GM18907 (cell line): ENCODE results near the gene PDZD7.
A peak's percentile ranks its signal among the peaks of the same experiment; 100 is the strongest.
"Not testable (repeated sequence)": the region's sequence is repeated elsewhere in the genome, so short reads cannot be mapped to it uniquely, and the experiment has no call there.

ENCODE experiments used
- ATAC-seq: cut with Tn5 transposase; IDR thresholded peaks from one replicate; pipeline ENCODE4 v1.9.1; 2021; ENCODE audit warnings: mild to moderate bottlenecking, moderate library complexity; ENCODE audit not compliant: unreplicated experiment

Gene PDZD7

GRCh38 chr10:100986623-100986951, 44.3 kb downstream of the PDZD7 start:
- peak; percentile 3 for ATAC-seq

DNA sequence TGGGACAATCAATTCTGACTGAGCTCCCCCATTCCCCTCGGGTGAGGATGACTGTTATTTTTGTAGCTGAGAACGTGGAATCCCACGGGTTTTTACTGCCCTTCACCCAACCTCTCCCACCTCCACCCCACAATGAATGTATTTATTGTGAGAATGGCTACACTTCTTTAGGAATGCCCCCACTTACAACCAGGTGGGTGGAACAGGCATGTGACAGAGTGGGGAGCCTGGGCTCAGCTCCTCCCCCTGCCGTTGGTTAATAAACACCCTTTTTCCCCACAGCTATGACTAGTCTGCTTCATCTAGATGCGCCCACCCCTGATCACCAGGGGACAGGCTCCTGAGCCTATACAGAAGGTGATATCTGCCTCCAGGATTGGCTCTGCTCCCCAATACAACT, 45.6 kb downstream of the PDZD7 start:
- ATAC-seq = no peak

GRCh38 chr10:100984672-100985177, 46.2 kb downstream of the PDZD7 start:
- ATAC-seq = no peak

DNA sequence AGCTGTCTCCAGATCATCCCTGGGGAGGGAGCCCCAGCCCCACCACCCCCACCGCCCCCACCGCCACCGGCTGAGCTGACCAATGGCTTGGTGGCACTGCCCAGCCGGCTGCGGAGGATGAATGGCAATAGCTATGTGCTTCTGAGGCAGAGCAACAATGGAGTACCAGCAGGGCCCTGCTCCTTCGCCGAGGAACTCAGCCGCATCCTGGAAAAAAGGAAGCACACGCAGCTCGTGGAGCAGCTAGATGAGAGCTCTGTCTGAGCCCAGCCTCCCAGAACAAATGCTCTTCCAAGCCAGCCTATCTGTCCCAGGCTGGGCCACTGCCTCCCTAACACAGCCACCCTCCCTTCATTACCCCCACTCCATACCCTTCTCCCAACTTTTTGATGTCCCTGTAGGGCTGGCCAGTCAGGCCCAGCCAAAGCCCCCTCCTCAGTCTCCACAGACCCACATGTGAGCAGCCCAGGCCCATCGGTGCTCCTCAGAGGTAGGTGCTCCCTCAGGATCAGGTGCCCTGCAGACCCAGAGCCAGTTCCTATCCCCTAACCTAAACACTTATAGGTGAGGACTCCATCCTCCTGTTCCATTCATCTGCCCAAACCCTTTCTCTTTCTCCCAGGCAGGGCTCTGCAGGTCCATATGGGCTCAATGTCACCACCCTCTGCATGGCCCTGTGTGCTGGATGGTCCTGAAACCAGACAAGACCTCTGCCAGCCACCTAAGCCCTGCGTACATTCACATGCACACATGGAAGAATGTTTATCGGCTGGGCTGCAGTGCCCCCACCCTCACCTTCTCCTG, 46.9 kb downstream of the PDZD7 start:
- ATAC-seq = no peak

- no peak for ATAC-seq
Measured at GRCh38 chr10:100982916-100983830, 47.8 kb downstream of the PDZD7 start.

- ATAC-seq = no peak
Measured at GRCh38 chr10:100981178-100981772, 49.7 kb downstream of the PDZD7 start.

DNA sequence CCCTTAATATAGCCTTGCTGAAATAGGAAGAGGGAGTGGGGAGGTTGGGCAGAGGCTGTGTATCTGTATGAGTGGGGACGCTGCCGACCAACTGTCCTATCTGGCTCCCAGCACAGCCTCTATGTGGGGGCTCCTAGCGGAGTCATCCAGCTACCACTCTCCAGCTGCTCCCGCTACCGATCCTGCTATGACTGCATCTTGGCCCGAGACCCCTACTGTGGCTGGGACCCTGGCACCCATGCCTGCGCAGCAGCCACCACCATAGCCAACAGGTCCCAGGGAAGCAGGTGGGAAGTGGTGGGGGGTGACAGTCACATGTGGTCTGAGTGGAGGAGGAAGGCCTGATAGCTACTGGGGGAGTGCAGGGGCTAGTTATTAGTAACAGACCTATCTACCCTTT, 50.2 kb downstream of the PDZD7 start:
- ATAC-seq = no peak

DNA sequence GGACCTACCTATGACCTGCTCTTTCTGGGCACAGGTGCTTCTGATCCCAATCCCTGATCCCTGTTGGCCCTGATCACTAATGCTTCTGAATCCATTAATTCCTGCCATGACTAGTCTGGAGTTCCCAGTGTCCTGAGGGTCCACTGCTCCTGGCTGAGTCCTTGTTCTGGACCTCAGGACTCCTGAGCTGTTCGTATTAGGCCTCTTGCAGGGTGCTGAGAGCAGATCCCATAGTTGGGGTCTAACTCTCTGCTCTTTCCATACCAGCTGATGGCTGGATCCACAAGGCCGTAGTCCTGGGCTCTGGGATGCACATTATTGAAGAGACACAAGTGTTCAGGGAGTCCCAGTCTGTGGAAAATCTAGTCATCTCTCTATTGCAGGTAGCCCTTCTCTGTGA, 50.6 kb downstream of the PDZD7 start:
- no peak for ATAC-seq

- ATAC-seq = no peak
Measured at GRCh38 chr10:100979791-100980272, 51.1 kb downstream of the PDZD7 start.

DNA sequence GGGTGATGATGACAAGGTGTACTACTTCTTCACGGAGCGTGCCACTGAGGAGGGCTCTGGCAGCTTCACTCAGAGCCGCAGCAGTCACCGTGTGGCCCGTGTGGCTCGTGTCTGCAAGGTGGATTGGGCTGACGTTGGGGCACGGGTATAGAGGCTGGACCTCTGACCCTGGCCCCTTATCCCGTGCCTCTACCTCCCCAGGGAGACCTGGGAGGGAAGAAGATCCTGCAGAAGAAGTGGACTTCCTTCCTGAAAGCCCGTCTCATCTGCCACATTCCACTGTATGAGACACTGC, 52.1 kb downstream of the PDZD7 start:
- no peak for ATAC-seq

- ATAC-seq = no peak
Measured at GRCh38 chr10:100978121-100978900, 52.6 kb downstream of the PDZD7 start.

DNA sequence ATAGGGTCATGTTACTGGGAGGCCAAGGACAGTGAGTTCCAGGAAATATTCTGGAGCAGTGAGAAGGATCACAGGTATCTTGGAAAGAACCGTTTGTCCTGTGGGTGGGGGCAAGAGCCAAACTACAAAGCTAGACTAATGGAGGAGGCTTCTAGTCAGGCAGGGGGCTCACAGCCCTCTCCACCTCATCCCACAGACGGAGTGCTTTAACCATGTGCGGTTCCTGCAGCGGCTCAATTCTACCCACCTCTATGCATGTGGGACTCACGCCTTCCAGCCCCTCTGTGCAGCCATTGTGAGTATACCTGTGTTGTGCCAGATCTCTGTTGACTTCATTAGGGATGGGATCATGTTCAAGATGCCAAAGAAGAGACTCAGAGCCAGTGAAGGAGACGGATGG, 53.5 kb downstream of the PDZD7 start:
- no peak for ATAC-seq

- no peak for ATAC-seq
Measured at GRCh38 chr10:100976906-100977305, 54.0 kb downstream of the PDZD7 start.

DNA sequence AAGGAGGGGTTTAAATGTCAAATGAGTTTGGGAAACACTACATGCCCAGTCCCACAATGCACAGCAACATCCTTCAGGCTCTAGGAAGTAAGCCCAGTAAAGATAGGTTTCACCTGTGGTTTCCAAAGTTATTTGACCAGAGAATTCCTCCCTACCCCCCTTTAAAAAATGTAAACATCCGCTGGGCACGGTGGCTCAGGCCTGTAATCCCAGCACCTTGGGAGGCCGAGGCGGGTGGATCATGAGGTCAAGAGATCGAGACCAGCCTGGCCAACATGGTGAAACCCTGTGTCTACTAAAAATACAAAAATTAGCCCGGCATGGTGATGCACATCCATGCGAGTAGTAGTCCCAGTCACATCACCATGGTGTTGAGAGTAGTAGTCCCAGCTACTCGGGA, 55.5 kb downstream of the PDZD7 start:
- ATAC-seq = not testable (repeated sequence)

DNA sequence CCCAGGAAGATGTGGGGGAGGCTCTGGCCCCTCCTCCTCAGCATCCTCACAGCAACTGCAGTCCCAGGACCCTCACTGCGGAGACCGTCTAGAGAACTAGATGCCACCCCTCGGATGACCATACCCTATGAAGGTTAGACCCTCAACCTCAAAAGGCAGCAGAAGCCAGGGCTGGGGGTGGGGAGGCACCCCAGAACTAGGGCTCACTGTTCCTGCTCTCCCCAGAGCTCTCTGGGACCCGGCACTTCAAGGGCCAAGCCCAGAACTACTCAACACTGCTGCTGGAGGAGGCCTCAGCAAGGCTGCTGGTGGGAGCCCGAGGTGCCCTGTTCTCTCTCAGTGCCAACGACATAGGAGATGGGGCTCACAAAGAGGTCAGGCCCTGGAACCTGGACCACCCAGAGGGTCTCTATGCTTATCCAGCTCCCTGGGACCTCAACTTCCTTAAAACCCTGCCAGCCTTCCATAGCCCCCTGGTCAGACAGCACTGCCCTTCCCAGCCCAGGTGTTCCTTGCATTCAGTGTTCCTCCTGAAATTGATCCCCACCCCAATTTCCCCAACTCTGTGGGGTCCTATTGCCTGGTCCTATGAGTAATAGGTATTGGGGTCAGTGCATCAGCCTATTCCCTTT, 57.9 kb downstream of the PDZD7 start:
- ATAC-seq = no peak

GRCh38 chr10:100972115-100972903, 58.6 kb downstream of the PDZD7 start:
- ATAC-seq = no peak

GRCh38 chr10:100970914-100971811, 59.8 kb downstream of the PDZD7 start:
- ATAC-seq = no peak

DNA sequence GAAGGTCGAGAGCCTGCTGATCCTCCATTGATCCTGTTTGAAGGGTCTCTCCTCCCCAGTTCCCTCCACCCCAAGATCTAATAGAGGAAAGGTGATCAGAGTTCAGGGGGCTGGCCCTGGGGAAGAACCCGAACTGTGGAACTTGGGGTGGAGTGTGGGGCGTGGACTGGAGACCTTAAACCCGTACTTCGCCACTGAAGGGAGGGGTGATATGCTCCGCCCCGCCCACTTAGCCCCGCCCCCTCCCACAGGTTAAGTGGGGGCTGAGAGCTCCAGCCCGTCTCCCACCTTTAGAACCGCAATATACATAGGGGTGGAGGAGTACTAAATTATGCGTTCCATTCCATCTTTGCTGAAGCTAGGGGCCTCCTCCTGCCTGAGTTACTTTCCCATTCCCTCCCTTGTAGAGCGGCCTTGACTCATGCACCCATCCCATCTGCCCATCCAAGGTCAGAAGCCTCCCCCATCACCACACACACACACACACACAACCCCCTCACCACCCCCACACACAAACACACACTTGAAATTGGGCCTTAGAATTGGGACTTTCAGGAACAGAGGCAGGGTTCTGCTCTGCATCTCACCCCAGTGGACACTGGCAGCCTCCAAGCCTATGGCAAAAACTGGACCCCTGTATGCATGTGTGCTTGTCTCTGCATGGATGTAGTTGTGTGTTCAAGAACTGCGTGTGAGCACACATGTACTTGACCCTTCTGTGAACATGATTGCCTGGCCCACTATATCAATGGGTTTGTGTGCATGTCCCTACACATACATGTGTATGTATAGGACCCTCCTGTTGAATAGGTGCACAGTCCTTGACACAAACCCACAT, 60.6 kb downstream of the PDZD7 start:
- no peak for ATAC-seq
